Suprapubic skin (tissue), 4 donors: Measurements from ENCODE around the gene TRIO.

ENCODE experiments used
- CTCF ChIP-seq, 2 donors: fragments of 200-600 bp in 1 of 2; fragments of 450-650 bp in 1 of 2; sonication (generic) in 1 of 2; IDR thresholded peaks; one replicate each; pipeline ENCODE4 v1.5.1; 2016 to 2019; ENCODE audit warnings: antibody characterized with exemption in 2 of 2, mild to moderate bottlenecking in 1 of 2, moderate library complexity in 1 of 2
- POLR2A ChIP-seq, 2 donors: fragments of 450-650 bp; IDR thresholded peaks; one replicate each; pipeline ENCODE4 v1.6.1; 2017; ENCODE audit warnings: antibody characterized with exemption in 2 of 2, mild to moderate bottlenecking in 2 of 2, moderate library complexity in 2 of 2
- POLR2AphosphoS5 ChIP-seq, 3 donors: sonication (generic); formaldehyde crosslinking; IDR thresholded peaks; one replicate each; pipeline ENCODE4 v1.6.1; 2017; ENCODE audit warnings: antibody characterized with exemption in 3 of 3

GRCh38 chr5:14229734-14230133, 86.6 kb downstream of the TRIO start:
- TF ChIP-seq CTCF (IDR thresholded peaks at IDR 0.05) (no peak), POLR2AphosphoS5 (IDR thresholded peaks at IDR 0.05) (no peak), POLR2A (IDR thresholded peaks at IDR 0.05) (no peak)
